DMS114 treated with DMSO at 0.1 percent for 48 hours (cell line): Measurements from ENCODE around the gene BOD1.

ENCODE experiments used
- DNase-seq: peaks from one replicate; lab custom pipeline; 2025; ENCODE audit not compliant: unreplicated experiment; lab: John Stamatoyannopoulos, UW

BOD1 gene

DNA sequence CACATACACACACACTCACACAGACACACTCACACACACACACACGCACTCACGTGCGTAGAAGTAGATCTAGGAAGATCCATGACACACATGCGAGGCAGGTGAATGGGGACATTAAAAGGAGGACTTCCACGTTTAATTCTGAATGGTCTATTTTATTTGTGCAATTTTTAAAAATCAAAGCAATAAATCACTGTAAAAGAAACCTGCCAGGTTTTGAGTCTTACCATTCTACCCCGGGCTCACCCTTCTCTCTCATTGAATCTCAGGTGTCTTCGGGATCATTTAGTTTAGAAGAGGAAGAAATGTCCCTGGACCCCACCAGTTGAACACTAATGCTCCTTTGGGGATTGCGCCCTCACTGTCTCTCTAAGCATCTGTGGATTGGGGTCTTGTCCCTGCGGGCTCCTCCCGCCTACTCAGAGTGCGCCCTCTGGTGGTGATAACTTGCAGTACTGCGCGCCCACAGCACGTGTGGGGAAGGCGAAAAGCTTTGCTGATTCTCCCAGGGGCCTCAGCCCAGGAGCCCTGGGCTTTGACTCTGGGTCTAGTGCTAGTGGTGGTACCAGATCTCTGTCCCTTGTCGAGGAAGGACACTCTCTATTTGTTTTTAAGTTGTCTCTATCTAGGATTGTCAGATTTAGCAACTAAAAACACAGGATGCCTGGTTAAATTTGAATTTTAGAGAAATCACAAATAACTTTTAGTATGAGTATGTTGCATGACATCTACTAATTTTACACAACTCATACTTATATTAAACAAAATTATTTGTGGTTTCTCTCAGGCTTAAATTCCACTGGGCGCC, 34.8 kb downstream of the BOD1 start:
- DNase-seq: no peak

DNA sequence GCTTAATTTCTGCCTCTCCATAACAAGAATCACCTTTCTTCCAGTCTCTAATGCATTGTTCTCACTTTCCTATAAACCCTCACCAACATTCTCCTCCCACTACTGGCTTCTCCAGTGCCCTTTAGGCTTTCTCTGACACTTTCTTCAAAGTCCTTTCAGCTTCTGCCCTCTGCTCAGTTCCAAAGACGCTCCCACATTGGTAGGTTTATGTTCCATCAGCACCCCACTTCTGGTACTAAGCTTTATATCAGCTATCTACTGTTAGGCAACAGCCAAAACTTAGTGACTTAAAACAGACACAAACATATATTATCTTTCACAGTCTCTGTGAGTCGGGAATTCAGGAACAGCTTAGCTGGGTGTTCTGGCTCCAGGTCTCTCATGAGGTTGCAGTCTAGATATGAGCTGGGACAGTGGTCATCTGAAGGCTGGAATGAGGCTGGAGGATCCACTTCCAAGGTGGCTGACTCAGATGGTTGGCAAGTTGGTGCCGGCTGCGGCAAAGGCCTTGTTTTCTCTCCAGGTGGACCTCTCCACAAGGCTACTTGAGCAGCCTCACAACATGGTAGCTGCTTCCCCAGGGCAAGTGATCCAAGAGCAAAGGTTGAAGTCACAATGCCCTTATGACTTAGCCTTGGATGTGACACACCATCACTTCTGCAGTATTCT, 37.4 kb downstream of the BOD1 start:
- DNase-seq: no peak

DNA sequence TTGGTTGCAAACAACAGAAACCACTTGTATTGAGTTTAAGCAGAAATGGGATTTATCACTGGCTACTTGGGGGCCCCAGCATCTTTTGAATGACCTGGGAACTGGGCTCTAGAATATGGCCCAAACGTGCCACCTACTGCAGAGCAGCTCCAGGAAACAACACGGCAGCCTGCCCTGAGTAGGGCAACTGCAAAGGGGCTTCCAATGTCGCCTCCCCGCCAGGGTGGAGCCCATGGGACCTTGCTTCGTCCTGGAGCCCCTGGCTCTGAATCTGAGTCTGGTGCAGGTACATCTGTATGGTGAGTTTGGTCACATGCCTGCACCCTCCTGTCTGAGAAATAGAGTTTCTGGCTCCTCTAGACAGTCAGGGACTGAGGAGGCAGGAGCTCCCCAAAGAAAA, 38.6 kb downstream of the BOD1 start:
- no peak for DNase-seq

DNA sequence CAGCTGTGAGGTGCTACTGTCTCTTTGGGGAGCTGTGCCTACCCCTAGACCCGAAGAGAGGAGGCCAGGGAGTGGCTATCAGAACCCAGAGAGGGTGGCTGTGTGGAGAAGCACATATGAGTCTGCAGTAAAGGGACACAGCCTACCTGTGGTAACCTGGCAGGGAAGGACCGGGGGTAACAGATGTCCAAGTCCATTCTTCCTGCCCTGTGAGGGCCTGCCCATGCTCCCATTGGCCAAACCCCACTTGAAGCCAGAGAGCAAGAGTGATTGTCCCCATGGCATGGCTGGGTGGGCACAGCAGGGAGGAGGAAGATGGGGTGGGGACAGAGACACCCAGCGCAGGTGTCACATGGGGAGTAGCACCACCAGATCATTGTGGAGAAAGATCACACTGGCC, 39.3 kb downstream of the BOD1 start:
- DNase-seq: no peak

DNA sequence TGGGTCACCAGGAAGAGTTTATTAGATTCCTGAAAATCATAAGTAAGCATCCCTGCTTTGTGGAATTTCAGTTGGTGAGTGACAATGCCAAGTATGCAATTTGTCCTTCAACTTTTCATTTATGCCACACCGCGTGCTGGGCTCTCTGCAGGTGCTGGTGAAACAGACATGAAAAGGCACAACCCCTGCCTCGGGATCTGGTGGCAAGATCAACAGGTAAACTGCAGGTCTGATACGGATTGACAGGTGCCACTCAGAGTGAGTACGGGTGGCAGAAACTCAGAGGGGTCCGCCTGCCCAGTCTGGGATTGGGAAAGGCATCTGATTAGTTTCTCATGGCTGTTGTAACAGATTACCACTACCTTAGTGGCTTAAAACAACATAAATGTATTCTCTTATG, 40.5 kb downstream of the BOD1 start:
- DNase-seq: no peak

DNA sequence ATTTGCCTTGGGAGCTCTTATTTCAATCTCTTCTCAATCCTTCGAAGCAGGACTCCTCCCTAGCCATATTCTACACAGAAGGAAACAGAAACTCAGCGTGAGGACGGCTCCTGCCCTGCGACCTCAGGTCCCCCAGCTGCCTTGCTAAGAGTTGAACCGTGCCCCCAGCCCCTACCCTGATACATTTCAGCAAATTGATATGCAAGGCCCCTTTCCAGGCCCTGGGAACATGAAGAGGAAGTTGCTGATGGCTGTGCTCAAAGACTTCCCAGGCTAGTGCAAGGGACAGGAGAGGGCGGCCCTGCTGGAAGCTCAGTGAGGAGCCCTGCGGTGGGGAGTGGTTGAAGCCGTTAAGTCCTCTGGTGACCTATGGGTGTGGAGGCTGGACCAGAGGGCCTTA, 41.5 kb downstream of the BOD1 start:
- DNase-seq: no peak

DNA sequence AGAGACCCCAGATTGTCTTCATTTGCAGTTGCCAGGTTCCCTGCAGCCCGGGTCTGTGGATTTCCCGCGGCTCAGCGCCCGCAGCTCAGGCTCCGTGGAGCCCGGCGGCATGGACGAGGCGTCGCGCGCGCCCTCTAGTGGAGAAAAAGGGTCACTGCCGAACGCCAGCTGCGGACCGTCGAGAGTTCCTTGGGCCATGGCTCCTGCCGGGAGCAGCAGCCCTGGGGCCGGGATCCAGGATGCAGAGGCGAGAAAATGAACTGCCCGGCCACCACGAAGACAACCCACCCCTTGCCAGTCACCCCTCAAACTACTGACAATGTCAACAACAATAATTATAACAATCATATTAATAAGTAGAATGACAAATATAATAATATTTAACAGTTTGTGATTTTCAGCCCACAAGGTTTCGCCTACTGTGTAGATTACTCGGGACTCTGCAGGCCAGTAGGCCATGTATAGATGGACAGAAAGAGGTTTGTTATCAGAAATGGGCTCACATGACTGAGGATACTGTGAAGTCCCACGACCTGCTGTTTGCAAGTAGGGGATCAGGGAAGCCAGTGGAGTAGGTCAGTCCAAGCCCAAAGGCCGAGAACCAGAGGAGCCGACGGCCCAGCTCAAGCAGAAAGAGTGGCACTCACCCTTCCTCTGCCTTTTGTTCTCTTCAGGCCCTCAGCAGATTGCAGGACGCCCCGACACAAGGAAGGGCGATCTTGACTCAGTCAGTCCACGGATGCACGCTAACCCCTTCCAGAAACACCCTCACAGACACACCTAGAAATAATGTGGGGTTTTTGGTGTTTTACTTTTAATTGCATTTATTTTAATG, 43.1 kb downstream of the BOD1 start:
- DNase-seq: peak; percentile 44

DNA sequence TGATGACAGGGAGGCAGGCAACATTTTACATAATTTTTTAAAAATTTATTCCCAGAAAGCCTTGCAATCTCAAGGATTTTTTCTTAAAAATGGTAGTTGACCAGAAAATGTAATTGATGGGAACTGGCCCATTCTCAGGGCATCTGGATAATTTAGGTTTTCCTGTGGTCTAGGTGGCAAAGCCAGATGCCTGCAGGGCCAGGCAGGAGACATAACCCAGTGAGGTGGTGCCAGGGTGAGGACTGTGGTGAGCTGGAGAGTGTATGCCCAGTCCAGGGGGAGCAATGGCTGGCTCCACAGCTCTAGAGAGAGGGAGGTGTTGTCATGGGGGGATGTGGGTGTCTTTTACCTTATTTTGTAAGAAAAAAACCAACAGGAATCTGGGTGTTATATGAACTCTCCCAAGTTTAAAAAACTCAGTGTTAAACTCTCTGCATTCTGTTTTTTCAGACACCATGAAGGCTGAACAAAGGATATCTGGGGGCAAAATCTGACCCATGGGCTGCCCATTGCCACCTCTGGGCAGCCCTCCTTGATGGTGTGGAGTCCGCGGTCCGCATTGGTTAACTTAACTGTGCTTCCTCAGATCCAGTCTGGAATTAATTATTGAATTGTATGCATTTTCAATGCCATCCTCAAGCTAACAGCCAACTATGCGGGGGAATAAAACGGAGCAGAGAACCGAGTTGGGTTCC, 43.9 kb downstream of the BOD1 start:
- no peak for DNase-seq

DNA sequence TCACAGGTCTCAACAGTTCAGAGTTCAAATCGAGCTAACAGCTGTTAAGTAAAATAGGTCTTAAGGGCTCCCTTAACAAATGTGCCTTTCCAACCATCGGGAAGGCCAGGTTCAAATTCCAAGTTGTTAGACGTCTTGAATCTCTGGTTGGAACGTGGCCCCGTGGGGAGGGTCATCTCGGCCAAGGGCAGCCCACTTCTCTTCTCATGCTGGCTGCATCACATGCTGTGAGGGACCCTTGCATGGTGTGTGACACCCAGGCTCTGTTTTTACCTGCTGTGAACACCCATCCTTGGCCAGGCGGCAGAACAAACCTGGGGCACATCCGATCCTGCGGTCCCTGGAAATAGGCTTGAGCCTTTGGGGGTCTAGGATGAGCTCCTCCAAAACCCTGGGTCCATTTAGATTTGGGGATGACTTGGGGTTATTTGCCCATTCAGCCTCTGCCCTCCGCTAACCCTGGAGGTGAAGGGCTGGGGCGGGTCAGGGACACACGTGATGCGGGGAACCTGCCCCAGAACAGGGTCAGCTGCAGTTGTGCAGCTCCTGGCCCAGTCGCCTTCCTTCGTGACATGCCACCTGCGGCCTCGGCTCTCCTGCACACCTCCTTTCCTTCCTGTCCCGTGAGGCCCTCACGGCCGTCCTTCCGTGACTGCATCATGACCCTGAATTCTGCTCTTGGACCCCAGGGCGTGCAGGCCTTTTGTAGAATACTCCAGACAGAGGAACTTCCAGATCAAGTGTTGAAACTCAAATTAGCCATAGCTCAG, 45.9 kb downstream of the BOD1 start:
- DNase-seq: no peak

DNA sequence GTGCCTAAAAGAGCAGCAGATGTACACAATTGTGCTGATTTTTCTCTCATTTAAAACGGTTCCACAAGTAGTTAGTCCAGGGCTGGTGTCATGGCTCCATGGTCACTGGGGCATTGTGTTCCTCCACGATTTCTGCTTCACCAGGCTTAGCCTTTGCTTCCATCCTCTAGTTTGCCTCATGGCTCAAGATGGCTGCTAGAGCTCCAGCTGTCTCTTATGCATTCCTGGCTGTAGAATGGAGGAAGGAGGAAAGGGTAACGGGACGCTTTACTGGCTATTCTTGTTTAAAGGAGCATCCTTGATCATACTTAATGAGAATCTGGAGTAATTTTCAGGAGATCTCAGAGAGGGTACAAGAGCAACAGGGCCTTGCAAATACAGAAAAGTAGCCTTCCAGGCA, 47.7 kb downstream of the BOD1 start:
- no peak for DNase-seq

DNA sequence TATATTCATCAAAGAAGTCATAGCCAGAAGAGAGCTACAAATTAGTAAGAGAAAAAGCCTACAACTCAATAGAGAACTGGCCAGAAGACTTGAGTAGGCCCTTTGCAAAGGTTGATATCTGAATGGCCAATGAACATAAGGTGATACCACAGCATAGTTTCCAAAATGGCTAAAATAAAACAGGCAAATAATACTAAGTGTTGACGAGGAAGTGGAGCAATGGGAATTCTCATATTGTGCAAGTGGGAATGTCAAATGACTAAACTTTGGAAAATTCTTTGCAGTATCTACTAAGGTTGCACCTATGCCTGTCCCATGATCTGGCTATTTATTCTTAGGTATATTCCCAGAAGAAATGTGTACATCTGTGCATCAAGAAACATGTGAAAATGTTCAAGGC, 48.3 kb downstream of the BOD1 start:
- no peak for DNase-seq

DNA sequence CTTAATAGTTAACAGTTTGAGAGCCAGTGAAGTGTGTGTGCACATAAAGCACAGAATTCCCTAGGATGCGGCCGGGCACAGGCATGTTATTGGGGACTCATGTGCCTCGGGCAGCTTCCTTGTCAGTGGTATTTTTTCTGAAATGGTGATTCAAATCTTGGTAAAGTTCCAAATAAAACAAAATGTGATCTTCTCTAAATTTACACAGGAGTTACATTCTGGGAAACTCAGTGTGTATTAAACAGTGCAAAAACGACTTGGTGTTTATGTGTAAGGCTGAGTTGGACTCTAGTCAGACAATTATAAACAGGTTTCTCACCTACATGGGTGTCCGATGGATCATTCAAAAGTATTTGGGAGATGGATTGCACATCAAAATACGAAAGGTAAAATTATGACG, 48.9 kb downstream of the BOD1 start:
- DNase-seq: no peak

DNA sequence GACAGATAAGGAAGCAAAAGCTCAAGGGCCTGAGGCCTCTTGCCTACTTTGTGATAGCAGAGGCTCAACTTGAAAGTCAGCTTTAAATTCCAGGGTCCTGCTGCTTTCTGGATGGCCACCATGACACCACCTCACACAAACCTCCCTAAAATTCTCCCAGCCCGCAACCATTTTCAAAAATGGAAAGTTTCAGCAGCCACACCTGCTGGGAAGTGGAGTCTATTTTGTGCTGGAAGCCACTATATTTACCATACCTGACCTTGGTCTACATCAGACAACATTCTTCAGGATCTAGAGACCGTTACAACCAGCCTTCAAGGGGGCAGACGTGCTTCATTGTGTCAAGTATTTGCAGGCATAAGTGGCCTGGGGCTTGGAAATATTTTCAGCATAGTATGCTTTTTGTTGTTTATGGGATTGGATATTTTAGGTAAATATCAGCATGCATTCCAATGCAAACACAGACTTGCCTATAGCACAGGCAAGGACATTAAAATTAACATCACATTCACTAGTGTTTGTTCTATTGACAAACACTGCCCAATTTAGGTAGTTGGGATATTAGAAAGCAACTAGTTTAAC, 50.9 kb downstream of the BOD1 start:
- no peak for DNase-seq

DNA sequence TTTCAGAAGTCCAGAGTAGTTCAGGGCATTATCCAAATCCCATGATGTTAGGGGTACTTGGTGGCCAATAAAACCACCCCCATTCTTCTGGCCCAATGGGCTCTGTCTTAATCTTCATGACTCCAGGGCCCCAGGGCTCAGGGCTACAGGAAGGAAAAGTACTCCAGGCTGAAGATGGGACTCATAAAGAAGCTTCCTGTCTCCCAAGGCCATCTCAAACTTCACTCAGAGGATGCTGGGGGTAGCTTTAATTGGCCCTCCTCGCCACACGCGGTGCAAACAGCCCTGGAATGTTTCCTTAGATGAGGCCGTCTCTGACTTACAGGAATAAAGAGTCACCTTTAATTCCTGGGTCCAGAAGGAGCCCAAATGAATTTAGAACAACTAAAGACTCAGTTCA, 52.3 kb downstream of the BOD1 start:
- no peak for DNase-seq

DNA sequence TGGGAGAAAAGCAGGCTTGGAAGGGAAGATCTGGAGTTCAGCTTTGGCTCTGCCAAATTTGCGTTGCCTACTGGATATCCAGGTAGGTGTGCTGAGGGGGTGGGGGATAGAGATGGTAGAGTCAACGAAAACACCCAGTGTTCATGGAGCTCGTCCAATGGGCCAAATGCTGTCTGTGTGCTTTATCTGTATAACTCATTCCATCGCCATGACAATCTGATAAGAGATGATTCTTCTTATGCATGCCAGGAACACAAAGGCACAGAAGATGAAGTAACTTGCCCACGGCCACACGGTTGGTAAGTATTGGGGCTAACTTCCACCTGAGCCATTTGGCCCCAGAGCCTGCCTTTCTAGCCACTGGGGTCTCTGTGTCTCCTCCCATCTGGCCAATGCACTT, 53.2 kb downstream of the BOD1 start:
- DNase-seq: no peak

DNA sequence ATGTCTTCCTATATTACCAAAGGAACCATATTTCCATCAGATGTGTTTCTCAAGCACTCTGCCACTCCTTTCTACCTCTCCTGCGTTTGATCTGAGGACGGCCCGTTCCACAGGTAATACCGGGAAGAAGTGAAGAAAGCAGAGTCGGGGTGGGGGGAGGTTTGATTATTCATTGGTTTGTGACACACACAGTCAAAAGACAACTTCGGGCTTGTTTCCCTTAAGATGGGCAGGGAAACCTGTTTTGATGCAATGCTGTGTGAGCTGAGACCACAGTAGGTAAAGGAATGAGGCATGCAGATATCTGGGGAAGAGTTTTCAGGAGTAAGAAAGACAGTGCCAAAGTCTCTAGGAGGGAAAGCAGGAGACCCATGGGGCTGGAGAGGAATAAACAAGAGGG, 54.0 kb downstream of the BOD1 start:
- DNase-seq: no peak
